Neural progenitor cell (in vitro differentiated cells): ENCODE results near the gene TLK1. TPM values are rescaled to one million over a fixed set of nuclear protein-coding genes. Genes with fewer than 3 reads are reported as not detected.
"Not testable (repeated sequence)": the region's sequence is repeated elsewhere in the genome, so short reads cannot be mapped to it uniquely, and the experiment has no call there.

Source experiments
- DNase-seq: peaks from one replicate; pipeline ENCODE4 v3.0.0-alpha.2; 2016; ENCODE audit warnings: low spot score
- H2AFZ ChIP-seq: fragments of 200-600 bp; sonication (generic); replicated peaks from 2 replicates; pipeline ENCODE4 v1.6.1; 2016; ENCODE audit warnings: antibody characterized with exemption
- H3F3A ChIP-seq: fragments of 200-600 bp; sonication (generic); 2 replicates; pipeline ENCODE4 v1.6.1; 2016; ENCODE audit warnings: antibody characterized with exemption, low read depth
- H3K27ac ChIP-seq: fragments of 200-600 bp; sonication (generic); 2 replicates; pipeline ENCODE4 v1.5.1; 2016; ENCODE audit warnings: mild to moderate bottlenecking
- H3K27me3 ChIP-seq: fragments of 200-600 bp; sonication (generic); 2 replicates; pipeline ENCODE4 v1.6.1; 2016; ENCODE audit warnings: mild to moderate bottlenecking, moderate library complexity
- H3K36me3 ChIP-seq: fragments of 200-600 bp; sonication (generic); 2 replicates; pipeline ENCODE4 v1.5.1; 2016
- H3K4me1 ChIP-seq: fragments of 200-600 bp; sonication (generic); 2 replicates; pipeline ENCODE4 v1.6.1; 2016; ENCODE audit warnings: mixed run types
- H3K4me2 ChIP-seq: fragments of 200-600 bp; sonication (generic); 2 replicates; pipeline ENCODE4 v1.6.1; 2016
- H3K4me3 ChIP-seq: fragments of 200-600 bp; sonication (generic); 2 replicates; pipeline ENCODE4 v1.5.1; 2016
- H3K79me2 ChIP-seq: fragments of 200-600 bp; sonication (generic); 2 replicates; pipeline ENCODE4 v1.6.1; 2016; ENCODE audit warnings: low read depth
- H3K9ac ChIP-seq: fragments of 200-600 bp; sonication (generic); 2 replicates; pipeline ENCODE4 v1.6.1; 2016
- H3K9me3 ChIP-seq: fragments of 200-600 bp; sonication (generic); 2 replicates; pipeline ENCODE4 v1.5.1; 2016; ENCODE audit warnings: low read depth
- H4K20me1 ChIP-seq: fragments of 200-600 bp; sonication (generic); 2 replicates; pipeline ENCODE4 v1.6.1; 2016; ENCODE audit warnings: low read depth
- H3K27ac Mint-ChIP-seq: 3 replicates; pipeline ENCODE4 v1.8.0; 2021; ENCODE audit warnings: mixed read lengths
- H3K27me3 Mint-ChIP-seq: 2 replicates; pipeline ENCODE4 v1.8.0; 2022; ENCODE audit warnings: low read depth, mild to moderate bottlenecking, inconsistent platforms, moderate library complexity, mixed read lengths; ENCODE audit not compliant: insufficient read depth
- H3K36me3 Mint-ChIP-seq: 3 replicates; pipeline ENCODE4 v1.8.0; 2021; ENCODE audit warnings: mixed read lengths
- H3K4me1 Mint-ChIP-seq: 3 replicates; pipeline ENCODE4 v1.8.0; 2021; ENCODE audit warnings: mixed read lengths
- H3K4me3 Mint-ChIP-seq: 3 replicates; pipeline ENCODE4 v1.8.0; 2021; ENCODE audit warnings: mild to moderate bottlenecking, moderate library complexity, mixed read lengths
- H3K9me3 Mint-ChIP-seq: 3 replicates; pipeline ENCODE4 v1.8.0; 2020; ENCODE audit warnings: mixed read lengths
- CTCF ChIP-seq: fragments of 200-600 bp; sonication (generic); IDR thresholded peaks from 2 replicates; pipeline ENCODE4 v1.5.1; 2017; ENCODE audit warnings: antibody characterized with exemption, mild to moderate bottlenecking
- EZH2 ChIP-seq: fragments of 200-600 bp; sonication (generic); IDR thresholded peaks from 2 replicates; pipeline ENCODE4 v1.6.1; 2017; ENCODE audit warnings: antibody characterized with exemption, mild to moderate bottlenecking, moderate library complexity
- EZH2phosphoT487 ChIP-seq: fragments of 200-600 bp; sonication (generic); IDR thresholded peaks from 2 replicates; pipeline ENCODE4 v1.6.1; 2017; ENCODE audit warnings: antibody characterized with exemption
- total RNA-seq: library from RNA; depleted of rRNA; stranded (reverse); fragments of >200 nt; gene quantifications from 2 replicates; pipeline ENCODE4 v1.2.3, GENCODE V29; 2015; ENCODE audit warnings: low replicate concordance

The TLK1 gene
- total RNA-seq, 1 donor from 2014 or later: 31.1 TPM

- Histone ChIP-seq H3F3A (no peaks in the 10 kb centered on the region), H3K4me1 (peaks cover 15% of the 10 kb centered on the region), H3K36me3 (peaks cover 27% of the 10 kb centered on the region), H3K9me3 (peaks cover 12% of the 10 kb centered on the region), H2AFZ (no peak overlapping the region), H3K4me2 (no peak overlapping the region), H3K79me2 (peaks cover 100% of the 10 kb centered on the region), H3K9ac (no peak overlapping the region), H3K27ac (no peak overlapping the region), H4K20me1 (peaks cover 11% of the 10 kb centered on the region), H3K4me3 (no peak overlapping the region), H3K27me3 (no peaks in the 10 kb centered on the region)
- Mint-ChIP-seq H3K4me3 (no peak overlapping the region), H3K9me3 (peaks cover 61% of the 10 kb centered on the region), H3K36me3 (peaks cover 69% of the 10 kb centered on the region), H3K4me1 (peaks cover 7% of the 10 kb centered on the region), H3K27me3 (no peaks in the 10 kb centered on the region), H3K27ac (no peak overlapping the region)
- DNase-seq: no peak
- no peak for TF ChIP-seq EZH2phosphoT487
- TF ChIP-seq EZH2: no peak
- no peak for TF ChIP-seq CTCF
Observed at GRCh38 chr2:171098607-171099006, 62.1 kb downstream of the TLK1 start.

GRCh38 chr2:171095014-171095582 is 65.6 kb downstream of the TLK1 start:
- Mint-ChIP-seq H3K27ac (no peak overlapping the region), H3K9me3 (peaks cover 53% of the 10 kb centered on the region), H3K4me1 (no peaks in the 10 kb centered on the region), H3K4me3 (no peak overlapping the region), H3K36me3 (peaks cover 73% of the 10 kb centered on the region), H3K27me3 (no peaks in the 10 kb centered on the region)
- H3F3A ChIP-seq: no peaks in the 10 kb centered on the region
- no peaks in the 10 kb centered on the region for H3K4me1 ChIP-seq
- H4K20me1 ChIP-seq: peaks cover 7% of the 10 kb centered on the region
- no peaks in the 10 kb centered on the region for H3K27me3 ChIP-seq
- no peak overlapping the region for H3K4me2 ChIP-seq
- H3K9ac ChIP-seq: no peak overlapping the region
- H3K27ac ChIP-seq: no peak overlapping the region
- H2AFZ ChIP-seq: no peak overlapping the region
- peaks cover 9% of the 10 kb centered on the region for H3K36me3 ChIP-seq
- peaks cover 12% of the 10 kb centered on the region for H3K9me3 ChIP-seq
- no peak for DNase-seq
- TF ChIP-seq EZH2 (no peak), EZH2phosphoT487 (no peak), CTCF (no peak)
- H3K4me3 ChIP-seq: no peak overlapping the region
- H3K79me2 ChIP-seq: peaks cover 100% of the 10 kb centered on the region

GRCh38 chr2:171091517-171091916 is 69.2 kb downstream of the TLK1 start:
- not testable (repeated sequence) for H3K27ac Mint-ChIP-seq, H3K4me3 ChIP-seq, H3K4me1 ChIP-seq, H3K4me3 Mint-ChIP-seq, DNase-seq, H2AFZ ChIP-seq, H3K9ac ChIP-seq, H3K36me3 ChIP-seq, H3K9me3 ChIP-seq, H4K20me1 ChIP-seq, H3K4me2 ChIP-seq, H3K4me1 Mint-ChIP-seq, H3K27ac ChIP-seq, H3K27me3 Mint-ChIP-seq, H3K27me3 ChIP-seq
- peaks cover 15% of the 10 kb centered on the region for H3F3A ChIP-seq
- H3K36me3 Mint-ChIP-seq: peaks cover 55% of the 10 kb centered on the region
- peaks cover 19% of the 10 kb centered on the region for H3K9me3 Mint-ChIP-seq
- H3K79me2 ChIP-seq: peaks cover 99% of the 10 kb centered on the region

- Histone ChIP-seq H3K27me3 (no peaks in the 10 kb centered on the region), H3K79me2 (peaks cover 99% of the 10 kb centered on the region), H3K9ac (no peak overlapping the region), H3K4me1 (peaks cover 4% of the 10 kb centered on the region), H4K20me1 (peaks cover 27% of the 10 kb centered on the region), H2AFZ (no peak overlapping the region), H3K36me3 (no peaks in the 10 kb centered on the region), H3F3A (peaks cover 21% of the 10 kb centered on the region), H3K4me2 (no peak overlapping the region), H3K4me3 (no peak overlapping the region), H3K9me3 (no peaks in the 10 kb centered on the region), H3K27ac (no peak overlapping the region)
- Mint-ChIP-seq H3K9me3 (peaks cover 7% of the 10 kb centered on the region), H3K4me1 (no peaks in the 10 kb centered on the region), H3K27me3 (no peaks in the 10 kb centered on the region), H3K4me3 (no peak overlapping the region), H3K36me3 (peaks cover 42% of the 10 kb centered on the region), H3K27ac (no peak overlapping the region)
- TF ChIP-seq CTCF: no peak
- no peak for TF ChIP-seq EZH2
- TF ChIP-seq EZH2phosphoT487: no peak
- no peak for DNase-seq
Observed at GRCh38 chr2:171089489-171089888, 71.2 kb downstream of the TLK1 start.
